Measurements from ENCODE around the gene ARID3C.
"Not testable (repeated sequence)": the region's sequence is repeated elsewhere in the genome, so short reads cannot be mapped to it uniquely, and the experiment has no call there.

The ARID3C gene

GRCh38 chr9:34651876-34652601 is 23.2 kb upstream of the ARID3C start, which contains the start of gene IL11RA:
Gene IL11RA (plus strand): TSS chr9:34652185. CDS start chr9:34655218, 3,033 bp downstream.
- DNase-seq: peak; percentile 53

DNA sequence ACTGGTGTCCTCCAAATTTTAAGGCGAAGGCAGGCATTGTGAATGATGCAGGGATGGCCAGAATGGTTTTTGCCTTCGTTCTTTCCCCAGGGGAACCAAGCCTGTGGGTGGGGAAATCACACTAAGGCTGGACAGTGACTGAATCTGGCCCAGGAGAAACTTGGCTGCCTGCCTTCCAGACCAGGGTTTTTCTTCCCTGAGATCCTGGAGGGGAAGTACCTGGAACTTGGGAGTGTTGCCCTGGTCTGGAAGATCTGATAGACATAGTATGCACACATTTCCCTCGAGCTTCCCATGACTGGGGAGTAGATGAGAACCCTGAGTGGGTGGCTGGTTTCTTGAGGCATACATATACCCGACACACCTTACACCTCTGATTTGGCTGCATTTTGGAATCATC is 22.5 kb upstream of the ARID3C start:
- DNase-seq: no peak

GRCh38 chr9:34650816-34651215 is 21.9 kb upstream of the ARID3C start:
- no peak for DNase-seq

GRCh38 chr9:34648673-34649072 is 19.8 kb upstream of the ARID3C start:
- no peak for DNase-seq

- no peak for DNase-seq
These were observed 18.8 kb upstream of the ARID3C start for GRCh38 chr9:34647651-34648050.

- DNase-seq: no peak
These were observed 18.2 kb upstream of the ARID3C start for GRCh38 chr9:34647084-34647403.

DNA sequence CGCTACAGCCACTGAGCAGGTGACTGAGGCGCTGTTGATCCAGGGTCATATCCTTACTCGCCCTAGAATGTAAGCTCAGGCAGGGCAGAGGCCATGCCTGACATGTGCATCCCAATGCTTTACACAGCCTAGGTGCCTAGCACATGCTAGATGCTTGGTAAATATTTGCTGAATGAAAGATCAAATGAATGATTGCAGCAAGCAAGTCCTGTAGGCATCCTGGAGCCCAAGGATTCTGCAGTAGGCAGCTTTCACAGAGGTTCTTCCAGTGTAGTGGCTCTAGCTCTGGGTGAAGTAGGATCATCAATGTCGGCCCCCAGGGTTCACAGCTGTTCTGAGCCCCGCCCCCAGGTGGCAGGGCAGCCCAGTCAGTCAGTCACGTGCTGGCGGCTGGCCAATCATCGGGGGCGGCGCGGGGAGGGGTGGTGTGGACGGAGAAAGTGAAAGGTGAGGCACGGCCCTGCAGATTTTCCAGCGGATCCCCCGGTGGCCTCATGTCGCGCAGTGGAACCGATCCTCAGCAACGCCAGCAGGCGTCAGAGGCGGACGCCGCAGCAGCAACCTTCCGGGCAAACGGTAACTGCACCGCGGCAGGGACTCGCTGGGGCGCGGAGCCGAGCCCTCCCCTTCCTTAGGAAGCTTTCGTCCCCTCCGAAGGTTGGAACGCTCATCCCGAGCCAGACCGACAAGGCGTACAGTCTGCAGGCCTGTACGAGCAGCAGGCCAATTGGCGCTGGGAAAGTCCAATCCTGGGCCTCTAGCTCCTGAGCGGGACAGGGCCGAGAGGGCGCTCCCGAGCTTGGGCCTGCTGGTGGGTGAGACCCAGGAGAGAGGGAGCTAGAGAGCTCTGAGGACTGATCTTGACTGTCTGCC is 17.6 kb upstream of the ARID3C start, which contains the start of gene GALT:
Gene GALT, plus strand, starts transcription at position 465 of the 873 bp plus-strand sequence. Its CDS starts 30 bp downstream, at position 495.
- DNase-seq: peak; percentile 98

GRCh38 chr9:34644766-34645314 is 16.0 kb upstream of the ARID3C start:
- no peak for DNase-seq

GRCh38 chr9:34642679-34643078 is 13.8 kb upstream of the ARID3C start:
- no peak for DNase-seq

DNA sequence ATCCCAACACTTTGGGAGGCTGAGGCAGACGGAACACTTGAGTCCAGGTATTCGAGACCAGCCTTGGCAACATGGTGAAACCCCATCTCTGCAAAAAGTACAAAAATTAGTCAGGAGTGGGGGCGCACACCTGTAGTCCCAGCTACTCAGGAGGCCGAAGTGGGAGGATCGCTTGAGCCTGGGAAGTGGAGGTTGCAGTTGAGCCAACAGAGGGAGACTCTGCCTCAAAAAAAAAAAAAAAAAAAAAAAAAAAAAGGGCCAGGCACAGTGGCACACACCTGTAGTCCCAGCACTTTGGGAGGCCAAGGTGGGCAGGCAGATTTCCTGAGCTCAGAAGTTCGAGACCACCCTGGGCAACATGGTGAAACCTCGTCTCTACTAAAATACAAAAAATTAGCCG is 10.5 kb upstream of the ARID3C start:
- DNase-seq: not testable (repeated sequence)

- no peak for DNase-seq
These were observed 9.2 kb upstream of the ARID3C start for GRCh38 chr9:34638138-34638445.

- peak; percentile 95 for DNase-seq
These were observed 8.7 kb upstream of the ARID3C start, which contains the start of gene SIGMAR1 for GRCh38 chr9:34637356-34638137. Gene SIGMAR1 (minus strand): TSS chr9:34637787. CDS start chr9:34637697, 90 bp downstream.

- no peak for DNase-seq
These were observed 8.0 kb upstream of the ARID3C start for GRCh38 chr9:34636791-34637355.

- no peak for DNase-seq
These were observed 6.7 kb upstream of the ARID3C start for GRCh38 chr9:34635556-34635955.

DNA sequence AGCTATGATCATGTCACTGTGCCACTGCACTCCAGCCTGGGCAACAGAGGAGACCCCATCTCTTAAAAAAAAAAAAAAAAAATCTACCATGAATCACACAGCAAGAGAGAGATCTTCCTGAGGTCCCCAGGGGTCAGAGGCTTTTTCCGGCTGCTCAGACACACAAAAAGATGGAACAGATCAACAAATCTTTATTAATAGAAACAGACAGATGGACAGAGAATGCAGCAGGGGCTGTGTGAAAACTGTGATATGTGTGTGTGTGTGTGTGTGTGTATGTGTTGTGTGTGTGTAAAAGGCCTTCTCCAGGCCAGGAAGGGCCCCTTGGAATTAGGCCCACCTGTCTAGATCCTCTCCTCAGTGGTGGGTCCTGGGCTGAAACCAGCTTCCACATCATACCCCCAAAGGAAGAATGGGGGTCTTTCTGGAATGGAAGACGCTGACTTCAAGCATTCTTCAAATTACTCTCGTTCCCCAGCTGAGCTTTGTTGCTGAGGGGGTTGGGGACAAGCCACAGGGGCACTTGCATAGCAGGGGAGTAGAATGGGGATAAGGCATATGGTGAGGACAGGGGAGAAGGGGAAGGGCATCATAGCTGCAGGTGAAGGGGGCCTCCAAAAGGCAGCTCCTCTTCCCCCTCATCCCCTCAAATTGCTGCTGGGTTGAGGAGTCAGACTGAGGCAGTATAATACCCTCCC is 5.8 kb upstream of the ARID3C start:
- no peak for DNase-seq

DNA sequence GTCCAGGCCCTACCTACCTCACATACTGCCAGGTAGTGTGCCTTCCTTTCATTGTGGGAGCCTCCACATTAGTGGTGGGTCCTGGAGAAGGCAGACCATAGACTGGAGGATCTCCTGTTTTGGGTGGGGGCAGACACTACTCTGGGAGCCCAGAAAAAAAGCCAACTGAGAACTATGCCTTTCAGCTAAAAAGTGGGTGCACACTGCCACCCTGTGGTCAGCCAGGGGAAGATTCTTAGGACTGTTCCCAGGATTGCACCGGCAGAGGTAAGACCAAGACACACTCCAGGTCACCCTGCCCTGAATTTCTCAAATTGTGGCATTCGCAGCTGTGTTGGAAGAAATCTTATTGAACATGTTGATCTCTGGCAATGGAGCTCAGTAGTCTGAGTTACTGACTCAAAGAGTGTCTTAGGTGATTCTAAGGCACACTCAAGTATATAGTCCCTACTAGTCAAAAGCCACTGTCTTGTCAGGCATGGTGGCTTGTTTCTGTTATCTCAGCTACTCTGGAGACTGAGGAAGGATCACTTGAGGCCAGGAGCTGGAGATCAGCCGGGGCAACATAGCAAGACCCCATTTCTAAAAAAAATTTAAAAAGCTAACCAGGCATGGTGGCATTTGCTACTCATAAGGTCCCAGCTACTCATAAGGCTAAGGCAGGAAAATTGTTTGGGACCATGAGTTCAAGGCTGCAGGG is 5.1 kb upstream of the ARID3C start:
- peak; percentile 76 for DNase-seq

DNA sequence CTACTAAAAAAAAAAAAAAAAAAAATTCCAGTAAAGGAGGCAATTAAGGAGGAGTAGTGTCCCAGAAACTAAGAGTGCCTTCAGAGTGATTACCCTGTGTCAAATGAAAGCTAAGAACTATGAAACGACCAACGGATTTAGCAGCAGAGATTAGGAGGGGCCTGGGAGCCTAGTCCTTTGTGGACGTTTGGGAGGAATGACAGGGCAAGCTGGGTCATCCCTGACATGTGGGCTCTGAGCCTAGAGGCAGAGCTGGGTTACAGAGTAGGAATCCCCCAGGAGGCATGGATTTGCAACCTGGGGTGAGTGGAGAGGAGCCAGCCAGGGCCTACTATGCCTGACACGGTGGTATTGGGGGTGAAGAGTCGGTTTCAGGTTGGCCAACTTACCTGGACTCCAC is 4.3 kb upstream of the ARID3C start:
- DNase-seq: no peak

GRCh38 chr9:34630402-34631154 is 1.7 kb upstream of the ARID3C start:
- no peak for DNase-seq

DNA sequence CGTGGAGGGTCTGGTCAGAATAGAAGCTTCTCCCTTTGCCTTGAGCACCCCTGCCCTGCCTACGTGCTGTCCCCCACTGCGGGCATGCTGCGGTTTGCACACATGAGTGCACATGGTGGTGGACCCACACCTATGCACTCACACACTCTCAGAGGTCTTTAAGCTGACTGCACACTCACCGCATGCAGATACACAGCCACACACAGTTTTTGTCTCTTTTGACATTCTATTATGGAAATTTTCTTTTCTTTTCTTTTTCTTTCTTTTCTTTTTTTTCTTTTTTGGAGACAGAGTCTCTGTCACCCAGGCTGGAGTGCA is 584 bp upstream of the ARID3C start:
- no peak for DNase-seq

GRCh38 chr9:34627716-34628655 is 880 bp downstream of the ARID3C start:
- no peak for DNase-seq

Data from activated CD8-positive, alpha-beta memory T cell treated with anti-CD3 and anti-CD28 coated beads, Interleukin-2, amount 50 U/mL, for 4 hours (primary cell).